IPS-NIHi11 (cell line): ENCODE results near the gene COG7.
"Not testable (repeated sequence)": the region's sequence is repeated elsewhere in the genome, so short reads cannot be mapped to it uniquely, and the experiment has no call there.

Experiments used
- DNase-seq: peaks from one replicate; pipeline ENCODE4 v3.0.0; 2012; ENCODE audit warnings: mixed read lengths, low spot score

The COG7 gene

GRCh38 chr16:23384878-23385277 is 68.1 kb downstream of the COG7 start:
- DNase-seq = no peak

- DNase-seq = no peak
These were observed 69.1 kb downstream of the COG7 start for GRCh38 chr16:23383881-23384280.

- no peak for DNase-seq
These were observed 70.7 kb downstream of the COG7 start for GRCh38 chr16:23382279-23382678.

DNA sequence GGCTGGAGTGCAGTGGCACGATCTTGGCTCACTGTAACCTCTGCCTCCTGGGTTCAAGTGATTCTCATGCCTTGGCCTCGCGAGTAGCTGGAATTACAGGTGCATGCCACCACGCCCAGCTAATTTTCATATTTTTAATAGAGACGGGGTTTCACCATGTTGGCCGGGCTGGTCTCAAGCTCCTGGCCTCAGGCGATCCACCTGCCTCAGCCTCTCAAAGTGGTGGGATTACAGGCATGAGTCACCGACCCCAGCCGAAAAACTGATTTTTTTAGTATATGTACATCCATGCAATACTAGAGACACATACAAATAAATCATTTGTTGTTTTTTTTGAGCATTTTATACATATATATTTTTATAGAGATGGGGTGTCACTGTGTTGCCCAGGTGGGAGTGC is 71.3 kb downstream of the COG7 start:
- DNase-seq = not testable (repeated sequence)

GRCh38 chr16:23380501-23380951 is 72.5 kb downstream of the COG7 start:
- no peak for DNase-seq

GRCh38 chr16:23379707-23380106 is 73.3 kb downstream of the COG7 start:
- DNase-seq = no peak

DNA sequence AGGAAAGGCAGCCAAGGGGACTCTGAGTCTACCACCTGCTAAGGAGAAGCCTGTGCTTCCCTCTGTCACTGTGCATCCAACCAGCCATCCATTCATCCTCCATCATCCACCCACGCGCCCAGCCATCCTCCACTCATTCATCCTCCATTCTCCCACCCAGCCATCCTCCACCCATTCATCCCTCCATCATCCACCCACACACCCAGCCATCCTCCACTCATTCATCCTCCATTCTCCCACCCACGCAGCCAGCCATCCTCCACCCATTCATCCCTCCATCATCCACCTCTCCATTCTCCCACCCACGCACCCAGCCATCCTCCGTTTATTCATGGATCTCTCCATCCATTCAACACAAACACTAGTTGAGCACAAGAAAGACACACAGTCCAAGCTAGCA is 74.1 kb downstream of the COG7 start:
- no peak for DNase-seq

GRCh38 chr16:23378256-23378655 is 74.7 kb downstream of the COG7 start:
- no peak for DNase-seq

GRCh38 chr16:23377071-23377931 is 75.7 kb downstream of the COG7 start:
- no peak for DNase-seq

- DNase-seq = no peak
These were observed 77.3 kb downstream of the COG7 start for GRCh38 chr16:23375643-23376042.

- DNase-seq = peak; percentile 51
These were observed 78.1 kb downstream of the COG7 start for GRCh38 chr16:23374721-23375510.

DNA sequence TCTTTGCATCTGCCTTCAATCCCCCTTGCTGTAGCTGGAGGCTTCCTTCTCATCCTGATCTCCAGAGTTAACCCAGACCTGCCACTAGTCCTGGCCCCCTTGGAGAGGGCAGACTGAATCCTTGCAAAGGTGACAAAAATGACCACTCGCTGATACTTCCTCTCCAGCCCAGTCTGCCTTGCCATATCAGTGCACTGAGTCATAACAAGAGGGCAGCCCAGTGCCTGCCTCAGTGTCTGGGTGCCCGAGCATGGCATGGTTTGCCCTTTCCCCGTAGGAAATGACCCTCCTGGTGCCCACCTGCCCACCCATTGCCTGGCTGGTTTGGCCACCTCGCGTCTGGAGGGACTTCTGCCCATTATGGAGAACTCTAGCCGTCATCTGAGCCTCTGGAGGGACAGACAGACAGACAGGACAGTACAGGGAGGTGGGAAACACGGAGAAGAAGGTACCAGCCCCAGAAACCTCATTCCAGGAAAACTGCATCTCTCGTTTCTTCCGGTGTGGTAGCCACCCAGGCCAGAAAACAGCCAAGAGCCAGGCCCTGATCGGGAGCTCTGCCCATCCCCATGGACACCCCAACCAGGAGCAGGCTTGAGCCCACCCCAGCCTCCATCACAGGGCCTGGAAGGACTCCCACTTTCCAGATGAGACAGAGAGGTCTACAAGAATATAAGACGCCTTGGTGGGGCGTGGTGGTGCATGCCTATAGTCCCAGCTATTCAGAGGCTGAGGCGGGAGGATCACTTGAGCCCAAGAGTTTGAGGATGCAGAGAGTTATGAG is 79.4 kb downstream of the COG7 start:
- DNase-seq = no peak

- no peak for DNase-seq
These were observed 81.6 kb downstream of the COG7 start for GRCh38 chr16:23371368-23371767.

- DNase-seq = no peak
These were observed 83.6 kb downstream of the COG7 start for GRCh38 chr16:23369416-23369815.

GRCh38 chr16:23368469-23368868 is 84.5 kb downstream of the COG7 start:
- DNase-seq = no peak

DNA sequence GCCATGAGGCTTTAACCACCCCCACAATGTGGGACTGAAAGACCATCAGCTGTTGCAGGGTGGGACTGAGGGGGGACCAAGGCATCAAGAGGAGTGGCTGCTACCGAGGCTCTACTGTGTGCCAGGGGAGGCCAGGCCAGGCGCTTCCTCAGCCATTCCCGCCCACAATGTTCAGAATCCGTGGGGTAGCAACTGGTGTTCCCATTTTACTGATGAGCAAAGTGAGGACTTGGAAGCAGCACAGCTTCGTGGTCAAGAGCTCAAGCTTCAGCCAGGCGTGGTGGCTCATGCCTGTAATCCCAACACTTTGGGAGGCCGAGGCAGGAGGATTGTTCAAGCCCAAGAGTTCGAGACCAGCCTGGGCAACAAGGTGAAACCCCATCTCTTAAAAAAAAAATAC is 85.0 kb downstream of the COG7 start:
- DNase-seq = no peak

GRCh38 chr16:23367564-23367963 is 85.4 kb downstream of the COG7 start:
- DNase-seq = no peak

DNA sequence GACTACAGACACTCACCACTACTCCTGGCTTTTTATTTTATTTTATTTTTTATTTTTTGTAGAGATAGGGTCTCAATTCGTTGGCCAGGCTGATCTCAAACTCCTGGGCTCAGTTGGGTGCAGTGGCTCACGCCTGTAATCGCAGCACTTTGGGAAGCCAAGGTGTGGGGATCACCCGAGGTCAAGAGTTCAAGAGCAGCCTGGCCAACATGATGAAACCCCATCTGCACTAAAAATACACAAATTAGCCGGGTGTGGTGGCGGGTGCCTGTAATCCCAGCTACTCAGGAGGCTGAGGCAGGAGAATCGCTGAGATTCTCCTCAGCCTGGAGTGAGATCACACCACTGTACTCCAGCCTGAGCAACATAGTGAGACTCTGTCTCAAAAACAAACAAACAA is 86.6 kb downstream of the COG7 start:
- not testable (repeated sequence) for DNase-seq

- no peak for DNase-seq
These were observed 87.3 kb downstream of the COG7 start for GRCh38 chr16:23365602-23366240.

GRCh38 chr16:23362460-23363317 is 90.3 kb downstream of the COG7 start:
- DNase-seq = no peak
